ENCODE results near the gene ASB18. TPM values are rescaled to one million over a fixed set of nuclear protein-coding genes. Genes with fewer than 3 reads are reported as not detected.

Gene ASB18
- total and polyA plus RNA-seq, 2 experiments from 2014 or later = not detected

- TF ChIP-seq EZH2phosphoT487 (IDR thresholded peaks at IDR 0.05; ENCODE audit: low read depth, severe bottlenecking, unreplicated experiment) = no peak
- no peak for TF ChIP-seq EZH2 (IDR thresholded peaks at IDR 0.05; ENCODE audit: borderline replicate concordance)
- H3K79me2 ChIP-seq = no peaks in the 10 kb centered on the region
- no peak overlapping the region for H3K27ac ChIP-seq
- H2AFZ ChIP-seq = no peak overlapping the region
- no peak for DNase-seq (ENCODE audit: low spot score)
- no peaks in the 10 kb centered on the region for H3K36me3 ChIP-seq (replicated peaks; ENCODE audit: insufficient read depth, low read depth)
- WGBS (ENCODE audit: low lambda C conversion rate, missing lambda C conversion rate) = 90% methylated on average over 7 of the region's 7 CpGs
- no peaks in the 10 kb centered on the region for H3K9me3 ChIP-seq (ENCODE audit: low read depth)
- no peak overlapping the region for H3K4me3 ChIP-seq
- H4K20me1 ChIP-seq (ENCODE audit: insufficient read depth, poor library complexity, severe bottlenecking) = no peaks in the 10 kb centered on the region
- no peaks in the 10 kb centered on the region for H3K4me1 ChIP-seq (ENCODE audit: insufficient read depth)
- no peak overlapping the region for H3K4me2 ChIP-seq
- no peaks in the 10 kb centered on the region for H3K9me2 ChIP-seq (replicated peaks; ENCODE audit: insufficient read depth)
- H3K27me3 ChIP-seq = peaks cover 58% of the 10 kb centered on the region
Observed at GRCh38 chr2:236156860-236157194, 107.4 kb downstream of the ASB18 start.

- Histone ChIP-seq H2AFZ (no peak overlapping the region), H3K9me3 (ENCODE audit: low read depth) (no peaks in the 10 kb centered on the region), H3K4me2 (no peak overlapping the region), H3K27ac (no peak overlapping the region), H3K79me2 (no peaks in the 10 kb centered on the region), H3K4me1 (ENCODE audit: insufficient read depth) (no peaks in the 10 kb centered on the region), H3K9me2 (replicated peaks; ENCODE audit: insufficient read depth) (no peaks in the 10 kb centered on the region), H3K27me3 (peaks cover 52% of the 10 kb centered on the region), H4K20me1 (ENCODE audit: insufficient read depth, poor library complexity, severe bottlenecking) (no peaks in the 10 kb centered on the region), H3K4me3 (no peak overlapping the region), H3K36me3 (replicated peaks; ENCODE audit: insufficient read depth, low read depth) (no peaks in the 10 kb centered on the region)
- DNase-seq (ENCODE audit: low spot score) = no peak
- no peak for TF ChIP-seq EZH2 (IDR thresholded peaks at IDR 0.05; ENCODE audit: borderline replicate concordance)
- no peak for TF ChIP-seq CTCF (IDR thresholded peaks at IDR 0.05; ENCODE audit: poor library complexity)
- TF ChIP-seq EZH2phosphoT487 (IDR thresholded peaks at IDR 0.05; ENCODE audit: low read depth, severe bottlenecking, unreplicated experiment) = no peak
- 84% methylated on average over 16 of the region's 16 CpGs for WGBS (ENCODE audit: low lambda C conversion rate, missing lambda C conversion rate)
Observed at GRCh38 chr2:236156095-236156859, 107.9 kb downstream of the ASB18 start.

- DNase-seq (ENCODE audit: low spot score) = no peak
- Histone ChIP-seq H3K27me3 (peaks cover 43% of the 10 kb centered on the region), H3K4me1 (ENCODE audit: insufficient read depth) (no peaks in the 10 kb centered on the region), H3K79me2 (no peaks in the 10 kb centered on the region), H3K9me3 (ENCODE audit: low read depth) (no peaks in the 10 kb centered on the region), H3K36me3 (replicated peaks; ENCODE audit: insufficient read depth, low read depth) (no peaks in the 10 kb centered on the region), H2AFZ (no peak overlapping the region), H3K9me2 (replicated peaks; ENCODE audit: insufficient read depth) (no peaks in the 10 kb centered on the region), H3K4me2 (no peak overlapping the region), H3K4me3 (no peak overlapping the region), H3K27ac (no peak overlapping the region), H4K20me1 (ENCODE audit: insufficient read depth, poor library complexity, severe bottlenecking) (no peaks in the 10 kb centered on the region)
- 75% methylated on average over 3 of the region's 3 CpGs for WGBS (ENCODE audit: low lambda C conversion rate, missing lambda C conversion rate)
- TF ChIP-seq CTCF (IDR thresholded peaks at IDR 0.05; ENCODE audit: poor library complexity) = no peak
- TF ChIP-seq EZH2phosphoT487 (IDR thresholded peaks at IDR 0.05; ENCODE audit: low read depth, severe bottlenecking, unreplicated experiment) = no peak
- no peak for TF ChIP-seq EZH2 (IDR thresholded peaks at IDR 0.05; ENCODE audit: borderline replicate concordance)
Observed at GRCh38 chr2:236155406-236155805, 108.8 kb downstream of the ASB18 start.

- H3K4me1 ChIP-seq (ENCODE audit: insufficient read depth) = no peaks in the 10 kb centered on the region
- H3K27me3 ChIP-seq = peaks cover 13% of the 10 kb centered on the region
- H3K27ac ChIP-seq = no peak overlapping the region
- no peak overlapping the region for H3K4me3 ChIP-seq
- H4K20me1 ChIP-seq (ENCODE audit: insufficient read depth, poor library complexity, severe bottlenecking) = no peaks in the 10 kb centered on the region
- no peaks in the 10 kb centered on the region for H3K9me2 ChIP-seq (replicated peaks; ENCODE audit: insufficient read depth)
- no peak overlapping the region for H3K4me2 ChIP-seq
- no peak for DNase-seq (ENCODE audit: low spot score)
- no peak overlapping the region for H2AFZ ChIP-seq
- WGBS (ENCODE audit: low lambda C conversion rate, missing lambda C conversion rate) = 92% methylated on average over 7 of the region's 7 CpGs
- no peaks in the 10 kb centered on the region for H3K79me2 ChIP-seq
- TF ChIP-seq EZH2 (IDR thresholded peaks at IDR 0.05; ENCODE audit: borderline replicate concordance) (no peak), CTCF (IDR thresholded peaks at IDR 0.05; ENCODE audit: poor library complexity) (no peak), EZH2phosphoT487 (IDR thresholded peaks at IDR 0.05; ENCODE audit: low read depth, severe bottlenecking, unreplicated experiment) (no peak)
- H3K9me3 ChIP-seq (ENCODE audit: low read depth) = no peaks in the 10 kb centered on the region
- H3K36me3 ChIP-seq (replicated peaks; ENCODE audit: insufficient read depth, low read depth) = no peaks in the 10 kb centered on the region
Observed at GRCh38 chr2:236146436-236146835, 117.8 kb downstream of the ASB18 start.
